Astrocyte of the cerebellum (primary cell): Measurements from ENCODE around the gene LANCL3.

Source experiments
- DNase-seq: peaks from one replicate; pipeline ENCODE4 v3.0.0-alpha.2; 2011; ENCODE audit warnings: low read depth
- H3K4me3 ChIP-seq: 2 replicates; pipeline ENCODE4 v1.5.1; 2011; ENCODE audit warnings: mild to moderate bottlenecking, low read depth, low read length, moderate library complexity
- CTCF ChIP-seq: IDR thresholded peaks from 2 replicates; pipeline ENCODE4 v1.5.1; 2012; ENCODE audit warnings: low read length, low read depth, moderate library complexity, mild to moderate bottlenecking; ENCODE audit errors: missing control alignments
- in situ Hi-C: cut with HindIII; loops from 2 replicates; pipeline ENCODE4 v1.10.0; 2017; ENCODE audit warnings: low sequenced_read_pairs

Gene LANCL3

DNA sequence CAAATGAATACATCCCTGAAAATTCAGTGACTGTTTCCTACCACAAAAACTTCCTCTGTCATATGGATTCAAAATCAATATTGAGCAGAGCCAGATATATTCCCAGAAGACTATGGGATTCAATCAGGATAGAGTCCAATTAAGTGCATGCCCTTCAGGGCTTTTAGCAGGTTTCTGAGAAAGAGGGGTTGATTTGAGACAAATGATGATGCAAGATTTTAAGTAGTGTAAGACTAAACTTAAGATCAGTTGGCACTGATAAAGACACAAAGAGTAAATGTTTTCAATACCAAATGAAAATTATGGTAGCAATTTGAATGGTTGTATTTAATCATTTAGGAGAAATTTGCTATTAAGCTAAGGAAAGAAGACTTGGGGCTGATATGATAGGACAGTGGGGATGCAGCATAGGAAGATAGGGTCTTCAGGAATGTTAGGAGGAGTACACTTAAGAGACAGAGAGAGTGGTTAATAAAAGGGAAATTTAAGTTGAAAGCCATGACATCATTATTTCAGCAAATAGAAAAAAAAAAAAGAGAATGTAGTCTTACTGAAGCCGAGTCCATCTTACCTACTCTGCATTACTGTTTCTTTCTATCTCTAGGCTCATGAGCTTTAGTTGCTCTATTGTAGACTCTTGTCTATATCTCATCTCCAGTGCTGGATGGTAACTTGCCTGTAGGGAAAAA is 82.1 kb downstream of the LANCL3 start:
- H3K4me3 ChIP-seq = no peak overlapping the region
- DNase-seq = no peak
- no peak for TF ChIP-seq CTCF
- in situ Hi-C loops = no loop called here

DNA sequence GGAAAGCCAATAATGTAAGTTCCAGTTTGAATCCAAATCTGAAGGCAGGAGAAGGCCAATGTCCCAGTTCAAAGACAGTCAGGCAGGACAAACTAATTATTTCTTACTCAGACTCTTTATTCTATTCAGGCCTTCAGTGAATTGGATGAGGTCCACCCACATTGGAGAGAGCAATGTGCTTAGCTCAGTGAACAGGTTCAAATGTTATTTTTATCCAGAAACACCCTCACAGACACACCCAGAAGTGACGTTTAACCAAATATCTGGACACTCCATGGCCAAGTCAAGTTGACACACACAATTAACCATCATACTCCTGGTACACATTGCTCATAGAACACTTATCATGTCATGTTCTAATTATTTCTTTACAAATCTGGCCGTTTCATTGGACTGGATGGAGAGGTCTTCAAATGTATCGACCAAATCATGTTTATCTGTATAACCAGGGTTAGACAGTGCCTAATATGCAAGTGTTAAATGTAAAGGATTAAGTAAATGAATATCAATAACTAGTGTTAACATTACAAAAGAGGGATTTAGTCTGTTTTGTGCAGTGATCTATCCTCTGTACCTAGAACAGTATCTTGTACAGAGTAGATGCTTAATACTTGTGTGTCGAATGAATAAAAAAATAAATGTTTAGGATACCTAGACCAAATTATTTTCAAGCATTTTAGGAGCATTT is 87.0 kb downstream of the LANCL3 start:
- no peak overlapping the region for H3K4me3 ChIP-seq
- no peak for TF ChIP-seq CTCF
- no peak for DNase-seq
- in situ Hi-C loops = no loop called here

- no peak for TF ChIP-seq CTCF
- no peak overlapping the region for H3K4me3 ChIP-seq
- in situ Hi-C loops = no loop called here
- DNase-seq = no peak
These were observed 87.6 kb downstream of the LANCL3 start for GRCh38 chrX:37659047-37659446.

- in situ Hi-C loops = no loop called here
- no peak overlapping the region for H3K4me3 ChIP-seq
- DNase-seq = no peak
- no peak for TF ChIP-seq CTCF
These were observed 90.7 kb downstream of the LANCL3 start for GRCh38 chrX:37662181-37662580.

GRCh38 chrX:37666516-37666915 is 95.1 kb downstream of the LANCL3 start:
- TF ChIP-seq CTCF = no peak
- no peak overlapping the region for H3K4me3 ChIP-seq
- DNase-seq = peak; percentile 16
- in situ Hi-C loops = no loop called here

GRCh38 chrX:37667141-37667540 is 95.7 kb downstream of the LANCL3 start:
- no peak for DNase-seq
- H3K4me3 ChIP-seq = no peak overlapping the region
- TF ChIP-seq CTCF = no peak
- in situ Hi-C loops = no loop called here
